ENCODE data around the gene MSI2.

MSI2 gene

GRCh38 chr17:57714665-57715180 is 458.4 kb downstream of the MSI2 start:
- DNase-seq (ENCODE audit: low read depth in 2 of 2), result no peak

DNA sequence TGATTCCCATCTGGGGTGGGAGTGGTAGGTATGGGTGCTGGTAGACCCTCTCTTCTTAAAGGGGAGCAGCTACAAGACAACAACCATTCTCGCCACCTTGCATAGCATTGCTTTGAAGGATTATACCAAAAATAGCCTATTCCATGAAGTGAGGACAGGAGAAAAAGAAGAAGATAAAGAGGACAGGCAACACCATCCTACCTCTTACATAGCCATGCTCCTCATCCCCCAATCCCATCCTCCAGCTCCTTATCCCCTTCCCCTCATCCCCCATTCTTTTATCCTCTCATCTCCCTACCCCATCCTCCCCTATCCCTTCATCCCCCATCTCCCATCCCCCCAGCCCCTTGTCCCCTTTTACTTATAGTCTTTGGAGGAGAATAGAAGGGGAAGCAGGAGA is 459.7 kb downstream of the MSI2 start:
- no peak for DNase-seq (ENCODE audit: low read depth in 2 of 2)

- DNase-seq (ENCODE audit: low read depth in 2 of 2), result no peak
Observed at GRCh38 chr17:57718878-57719277, 462.6 kb downstream of the MSI2 start.

DNA sequence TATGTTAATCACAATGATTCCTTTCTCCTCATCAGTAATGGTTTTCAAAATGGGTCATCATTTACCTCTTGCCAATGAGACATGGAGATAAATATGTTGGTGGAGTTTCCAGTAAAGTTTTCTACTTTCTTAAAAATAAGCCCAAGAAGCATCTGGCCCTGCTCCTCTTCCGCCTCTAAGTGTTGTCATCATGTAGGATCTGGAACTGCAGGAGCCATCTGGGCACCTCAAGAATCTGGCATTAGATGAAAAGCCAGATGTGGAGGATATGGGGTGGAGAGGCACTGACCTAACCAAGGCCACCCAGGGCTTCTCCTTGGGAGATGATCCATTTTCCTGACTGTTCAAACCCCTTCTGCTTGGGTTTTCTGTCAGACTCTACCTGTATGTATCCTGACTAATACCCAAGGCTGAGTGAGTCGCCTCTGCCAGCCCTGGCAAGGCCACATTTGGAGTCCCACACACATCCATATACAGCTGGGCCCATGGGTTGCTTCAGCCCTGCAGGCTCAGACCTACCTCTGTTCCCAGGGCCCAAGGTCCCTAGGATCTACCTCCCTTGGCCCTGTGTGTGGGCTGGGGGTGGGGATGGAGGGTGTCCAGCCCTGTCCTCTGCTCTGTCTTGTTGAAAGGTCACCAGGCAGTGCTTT is 464.2 kb downstream of the MSI2 start:
- DNase-seq (ENCODE audit: low read depth in 2 of 2), result no peak

- DNase-seq (ENCODE audit: low read depth in 2 of 2), result no peak
Observed at GRCh38 chr17:57721967-57722703, 465.8 kb downstream of the MSI2 start.

DNA sequence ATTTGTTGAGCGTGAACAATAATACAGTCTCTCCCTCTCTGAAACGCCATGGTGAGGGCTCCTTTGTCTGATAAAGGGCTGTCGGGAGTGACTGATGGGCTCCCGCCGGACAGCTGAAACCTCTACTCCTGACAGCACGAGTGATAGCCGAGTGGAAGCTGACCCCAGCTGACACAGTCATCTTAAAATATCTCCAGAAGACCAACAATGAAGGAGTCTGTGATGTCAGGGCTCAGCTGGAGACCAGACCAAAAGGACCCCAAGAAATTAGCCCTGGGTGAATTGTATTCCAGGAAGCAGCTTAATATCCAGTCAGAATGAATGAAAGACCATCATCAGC is 466.4 kb downstream of the MSI2 start:
- no peak for DNase-seq (ENCODE audit: low read depth in 2 of 2)

DNA sequence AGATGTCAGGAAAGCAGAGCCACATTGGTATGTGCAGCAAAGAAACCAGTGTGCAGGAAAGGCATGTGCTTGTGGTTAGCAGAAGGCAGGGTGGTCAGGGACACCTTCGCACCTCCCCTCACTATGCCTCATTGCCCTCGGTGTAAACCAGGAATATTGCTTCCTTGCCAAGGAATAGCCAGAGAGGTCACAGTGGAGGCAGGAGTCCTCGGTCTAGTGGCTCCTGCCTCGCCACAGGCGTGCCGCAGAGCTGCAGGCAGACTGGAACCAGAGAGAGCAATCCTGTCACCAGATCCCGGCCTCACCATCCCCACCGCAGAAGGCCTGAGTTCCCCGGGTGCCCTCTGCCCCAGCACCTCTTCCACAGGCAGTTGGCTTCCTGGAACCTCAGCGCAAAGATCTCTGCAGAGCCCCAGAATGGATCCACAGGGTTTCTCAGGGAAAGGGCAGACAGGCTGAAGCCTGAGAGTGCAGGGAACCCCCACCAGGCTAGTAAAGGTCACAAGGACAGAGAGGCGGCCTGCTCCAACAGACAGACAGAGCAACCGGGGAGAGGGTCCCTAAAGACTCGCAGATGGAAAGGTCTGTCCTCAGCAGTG is 467.2 kb downstream of the MSI2 start:
- DNase-seq (ENCODE audit: low read depth in 2 of 2), result no peak

- DNase-seq (ENCODE audit: low read depth in 2 of 2), result no peak
Observed at GRCh38 chr17:57724026-57724728, 467.9 kb downstream of the MSI2 start.

DNA sequence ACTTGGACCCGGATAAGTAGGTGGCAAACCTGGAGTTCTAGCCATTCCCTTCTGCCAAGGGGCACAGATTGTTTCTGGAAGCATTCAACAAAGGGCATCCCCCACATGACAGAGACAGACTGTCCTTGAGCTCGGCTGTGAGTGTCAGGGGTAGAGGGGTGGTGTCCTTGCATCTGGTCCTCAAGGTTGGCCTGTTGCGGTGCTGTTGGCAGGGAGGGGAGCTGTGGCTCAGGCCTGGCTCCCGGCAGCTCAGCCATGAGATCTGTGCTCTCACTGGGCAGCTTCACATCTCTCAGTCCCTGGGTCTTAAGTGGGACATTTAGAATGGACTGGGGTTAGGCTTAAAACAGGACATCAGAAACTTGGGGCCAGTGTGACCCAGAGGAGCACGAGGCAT is 468.4 kb downstream of the MSI2 start:
- DNase-seq (ENCODE audit: low read depth in 2 of 2), result no peak

DNA sequence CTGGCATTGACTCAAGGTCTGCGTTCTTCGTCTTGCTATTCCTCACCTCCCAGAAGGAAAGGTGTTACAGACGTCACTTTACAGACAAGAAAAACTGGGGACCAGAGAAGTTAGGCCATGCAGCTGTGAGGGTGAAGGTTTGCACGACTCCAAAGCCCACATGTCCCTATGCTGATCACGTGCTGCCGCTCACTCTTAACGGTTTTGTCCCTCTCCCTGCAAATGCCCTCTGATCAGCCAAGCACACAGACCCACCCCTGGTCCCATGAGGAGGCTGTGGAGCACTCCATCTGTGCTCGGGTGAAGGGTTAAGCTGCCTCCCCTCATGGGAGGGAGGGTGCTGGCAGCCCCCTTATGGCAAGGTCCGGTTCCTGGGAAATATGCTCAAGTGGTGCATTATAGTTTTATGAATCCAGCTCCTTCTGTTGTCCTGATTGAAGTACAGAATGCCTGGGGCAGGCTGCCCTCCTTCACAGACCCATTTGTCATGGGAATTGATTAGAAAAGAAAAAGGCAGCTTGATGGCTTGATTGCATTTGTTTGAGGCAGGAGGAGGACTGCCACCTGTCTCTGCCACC is 470.0 kb downstream of the MSI2 start:
- no peak for DNase-seq (ENCODE audit: low read depth in 2 of 2)

DNA sequence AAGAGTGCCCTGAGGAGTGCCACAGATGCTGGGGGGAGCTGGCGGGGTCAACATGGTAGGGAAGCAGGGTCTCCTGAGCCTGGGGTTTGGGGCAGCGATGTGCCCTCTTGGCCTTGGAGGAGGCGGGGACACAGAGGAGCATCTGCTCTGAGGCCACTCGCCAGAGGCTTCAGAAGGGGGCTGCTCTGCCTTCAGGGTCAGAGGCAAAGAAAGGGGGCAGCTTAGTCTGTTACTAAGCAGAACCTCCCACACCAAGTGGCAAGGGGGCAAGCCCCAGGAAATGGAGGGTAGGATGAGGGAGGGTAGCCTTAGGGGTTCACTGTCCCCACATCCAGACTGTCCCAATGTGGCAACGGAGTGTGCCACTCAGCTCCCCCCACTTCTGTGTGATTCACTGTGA is 470.5 kb downstream of the MSI2 start:
- no peak for DNase-seq (ENCODE audit: low read depth in 2 of 2)

GRCh38 chr17:57727630-57728175 is 471.4 kb downstream of the MSI2 start:
- no peak for DNase-seq (ENCODE audit: low read depth in 2 of 2)

GRCh38 chr17:57730026-57730701 is 473.8 kb downstream of the MSI2 start:
- DNase-seq (ENCODE audit: low read depth in 2 of 2), result no peak

DNA sequence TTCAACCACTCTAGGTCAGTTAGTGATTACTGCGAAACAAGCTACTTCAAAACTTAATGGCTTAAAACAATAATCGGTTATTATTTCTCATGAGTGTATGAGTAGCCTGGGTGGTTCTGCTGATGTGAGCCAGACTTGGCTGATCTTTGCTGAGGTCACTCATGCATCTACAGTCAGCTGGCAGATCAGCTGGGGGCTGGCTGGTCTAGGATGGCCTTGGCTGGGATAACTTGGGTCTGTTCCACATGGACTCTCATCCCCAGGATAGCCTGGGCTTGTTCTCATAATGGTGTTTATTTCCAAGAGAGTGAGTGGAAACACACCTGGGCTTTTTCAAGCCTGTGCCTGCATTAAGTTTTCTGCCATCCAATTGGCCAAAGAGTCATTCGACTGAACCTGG is 475.7 kb downstream of the MSI2 start:
- DNase-seq (ENCODE audit: low read depth in 2 of 2), result no peak

DNA sequence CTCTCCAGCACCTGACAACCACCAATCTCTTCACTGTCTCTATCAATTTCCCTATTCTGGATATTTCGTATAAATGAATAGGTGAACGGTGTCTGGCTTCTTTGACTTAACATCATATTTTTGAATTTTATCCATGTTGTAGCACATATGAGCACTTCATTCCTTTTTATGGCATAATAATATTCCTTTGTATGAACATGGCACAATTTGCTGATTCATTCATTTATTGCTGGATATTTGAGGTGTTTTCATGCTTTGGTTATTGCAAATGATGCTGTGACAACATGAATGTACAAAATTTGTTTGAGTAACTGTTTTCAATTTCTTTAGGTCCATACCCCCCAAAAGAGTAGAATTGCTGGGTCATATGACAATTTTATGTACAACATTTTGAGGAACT is 476.8 kb downstream of the MSI2 start:
- DNase-seq (ENCODE audit: low read depth in 2 of 2), result no peak

Measured in stimulated activated CD8-positive, alpha-beta memory T cell treated with anti-CD3 and anti-CD28 coated beads, Interleukin-7, amount 100 ng/mL, for 4 hours (primary cell).